A549 (cell line): Measurements from ENCODE around the gene TRMT1.

Experiments
- CTCF ChIP-seq: fragments of >200 bp; sonication (Bioruptor Twin); formaldehyde crosslinking; IDR thresholded peaks from 3 replicates; pipeline ENCODE4 v1.5.1; 2016
- ELK1 ChIP-seq: fragments of 150-350 bp; IDR thresholded peaks from 2 replicates; pipeline ENCODE4 v1.6.1; 2014; ENCODE audit warnings: low read depth, mild to moderate bottlenecking, low read length
- HOXA7 ChIP-seq: fragments of 250-450 bp; sonication (Bioruptor Pico); IDR thresholded peaks from 2 replicates; pipeline ENCODE4 v1.5.0; 2020; ENCODE audit warnings: mild to moderate bottlenecking, moderate library complexity
- JUN ChIP-seq, 2 experiments: fragments of >200 bp; sonication (Bioruptor Twin); formaldehyde crosslinking; IDR thresholded peaks; 2 replicates in 1 of 2; 3 replicates in 1 of 2; pipeline ENCODE4 v1.6.1; 2016 to 2017
- KDM5A ChIP-seq: fragments of 200-600 bp; sonication (generic); IDR thresholded peaks from 2 replicates; pipeline ENCODE4 v1.6.1; 2016; ENCODE audit warnings: antibody characterized with exemption, mild to moderate bottlenecking

DNA sequence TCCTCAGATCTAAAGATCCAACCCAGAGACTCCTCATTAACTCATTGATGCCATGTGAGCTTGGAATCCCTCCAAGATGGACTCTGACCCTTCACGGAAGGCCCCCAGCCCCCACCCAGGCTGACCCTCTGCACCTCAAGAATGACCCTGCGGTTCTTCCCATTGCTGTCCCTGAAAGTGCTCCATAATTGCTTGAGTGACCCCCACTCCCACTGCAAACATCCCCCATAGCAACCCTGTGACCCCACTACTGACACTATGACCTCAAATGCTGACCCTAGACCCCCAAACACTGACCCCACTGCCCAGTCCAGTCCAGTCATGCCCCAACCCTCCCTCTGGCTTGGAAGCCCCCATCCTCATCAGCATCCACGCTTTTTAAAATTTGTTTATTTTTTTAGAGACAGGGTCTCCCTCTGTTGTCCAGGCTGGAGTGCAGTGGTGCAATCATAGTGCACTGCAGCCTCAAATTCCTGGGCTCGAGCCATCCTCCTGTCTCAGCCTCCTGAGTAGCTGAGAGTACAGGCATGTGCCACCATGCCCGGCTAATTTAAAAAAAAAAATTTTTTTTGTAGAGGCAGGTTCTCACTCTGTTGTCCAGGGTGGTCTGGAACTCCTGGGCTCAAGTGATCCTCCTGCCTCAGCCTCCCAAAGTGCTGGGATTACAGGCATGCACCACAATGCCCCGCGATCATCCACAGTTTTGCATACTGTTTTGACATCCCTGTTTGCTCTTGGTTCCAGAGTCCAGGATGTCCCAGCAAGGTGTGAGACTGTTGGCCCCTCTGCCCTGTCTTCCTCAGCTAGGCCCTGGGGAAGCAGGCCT is 14.7 kb downstream of the TRMT1 start:
- TF ChIP-seq ELK1 (no peak), CTCF (no peak; the same call in 2 of the 3 replicates), KDM5A (no peak), HOXA7 (CRISPR knock-in tag) (no peak), JUN (IDR thresholded peaks at IDR 0.05) (no peak)
